Endothelial cell of umbilical vein (primary cell): ENCODE data around the gene AVPR2. TPM values are rescaled to one million over a fixed set of nuclear protein-coding genes. Genes with fewer than 3 reads are reported as not detected.

Experiments
- BruUV-seq: library from RNA; stranded (reverse); fragments of 400-500 nt; replicated peaks from 2 replicates; lab custom pipeline; 2021; lab: Mats Ljungman, UMichigan
- CTCF ChIA-PET: fragments of 300-600, 350-600 bp; sonication (Branson Sonifier 250); formaldehyde crosslinking; loops from one replicate; lab custom pipeline; 2021; ENCODE audit warnings: antibody characterized with exemption, inconsistent platforms; lab: Charles Lee
- POLR2A ChIA-PET: fragments of 300-600, 350-600 bp; sonication (Branson Sonifier 250); formaldehyde crosslinking; loops from one replicate; lab custom pipeline; 2021; ENCODE audit warnings: antibody characterized with exemption, inconsistent platforms; lab: Charles Lee
- DNase-seq: peaks from one replicate; pipeline ENCODE4 v3.0.0-alpha.2; 2011; ENCODE audit warnings: low read depth, low spot score
- FAIRE-seq: peaks from 2 replicates; lab custom pipeline; 2011; peaks lifted over from hg19 to GRCh38; lab: Jason Lieb, UNC
- H2AFZ ChIP-seq: 2 replicates; pipeline ENCODE4 v1.6.0; 2012; ENCODE audit warnings: low read depth, low read length, control low read depth, inconsistent platforms
- H3K27ac ChIP-seq: 2 replicates; pipeline ENCODE4 v1.5.1; 2011; ENCODE audit warnings: low read depth, mild to moderate bottlenecking, control low read depth, low read length, moderate library complexity; ENCODE audit not compliant: insufficient read depth
- H3K27me3 ChIP-seq, 2 experiments: 2 replicates each; pipeline versions ENCODE4 v1.6.0 to v1.6.1; 2011; ENCODE audit warnings: low read length in 2 of 2, mixed read lengths in 1 of 2; ENCODE audit not compliant: control insufficient read depth in 2 of 2, insufficient read depth in 2 of 2
- H3K36me3 ChIP-seq, 2 experiments: 2 replicates in 1 of 2; 3 replicates in 1 of 2; pipeline ENCODE4 v1.5.1; 2011; ENCODE audit warnings: low read length in 2 of 2, mild to moderate bottlenecking in 1 of 2, moderate library complexity in 1 of 2; ENCODE audit not compliant: control insufficient read depth in 2 of 2, insufficient read depth in 2 of 2; ENCODE audit errors: extremely low read depth in 1 of 2
- H3K4me1 ChIP-seq: 3 replicates; pipeline ENCODE4 v1.5.1; 2011; ENCODE audit warnings: mild to moderate bottlenecking, low read length; ENCODE audit not compliant: control insufficient read depth, insufficient read depth; ENCODE audit errors: extremely low read depth
- H3K4me2 ChIP-seq: 2 replicates; pipeline ENCODE4 v1.6.1; 2011; ENCODE audit warnings: low read length, control low read depth, mixed read lengths; ENCODE audit not compliant: insufficient read depth
- H3K4me3 ChIP-seq, 3 experiments: fragments of 200-600 bp in 1 of 3; sonication (generic), shearing (Covaris generic) in 1 of 3; replicated peaks in 1 of 3; 2 replicates each; pipeline ENCODE4 v1.5.1; 2011 to 2016; ENCODE audit warnings: control low read depth in 3 of 3, low read length in 3 of 3, mild to moderate bottlenecking in 2 of 3, inconsistent platforms in 1 of 3, low read depth in 1 of 3, moderate library complexity in 1 of 3; ENCODE audit not compliant: insufficient read depth in 1 of 3
- H3K79me2 ChIP-seq: 2 replicates; pipeline ENCODE4 v1.6.0; 2012; ENCODE audit warnings: low read length, inconsistent platforms; ENCODE audit not compliant: control insufficient read depth, insufficient read depth
- H3K9ac ChIP-seq: replicated peaks from 2 replicates; pipeline ENCODE3; 2011; ENCODE audit warnings: low read length, control low read depth; ENCODE audit not compliant: insufficient read depth; ENCODE audit errors: extremely low read depth
- H3K9me1 ChIP-seq: replicated peaks from 3 replicates; pipeline ENCODE4 v1.6.0; 2011; ENCODE audit warnings: mild to moderate bottlenecking, low read length; ENCODE audit not compliant: control insufficient read depth, insufficient read depth; ENCODE audit errors: extremely low read depth
- H3K9me3 ChIP-seq: replicated peaks from 2 replicates; pipeline ENCODE4 v1.5.1; 2012; ENCODE audit warnings: low read length, inconsistent platforms; ENCODE audit not compliant: control insufficient read depth, insufficient read depth
- H4K20me1 ChIP-seq: replicated peaks from 2 replicates; pipeline ENCODE3; 2011; ENCODE audit warnings: mild to moderate bottlenecking, low read length; ENCODE audit not compliant: control insufficient read depth, insufficient read depth; ENCODE audit errors: extremely low read depth
- CTCF ChIP-seq, 2 donors: IDR thresholded peaks; 1 replicate in 1 of 2; 2 replicates in 1 of 2; pipeline ENCODE4 v1.5.1; 2011; ENCODE audit warnings: low read length in 2 of 2, mild to moderate bottlenecking in 2 of 2, moderate library complexity in 2 of 2, control low read depth in 1 of 2, inconsistent platforms in 1 of 2, low read depth in 1 of 2; ENCODE audit not compliant: insufficient read depth in 1 of 2; ENCODE audit errors: extremely low read depth in 1 of 2
- GATA2 ChIP-seq: IDR thresholded peaks from 2 replicates; pipeline ENCODE4 v1.7.0; 2011; ENCODE audit warnings: low read depth, mild to moderate bottlenecking, moderate library complexity, mixed read lengths, low read length; ENCODE audit not compliant: insufficient read length, insufficient read depth
- POLR2AphosphoS5 ChIP-seq: IDR thresholded peaks from 2 replicates; pipeline ENCODE4 v1.6.1; 2012; ENCODE audit warnings: low read depth, mild to moderate bottlenecking, control low read depth, low read length, moderate library complexity; ENCODE audit not compliant: insufficient read depth
- dilution Hi-C: fragments of 300-500 bp; cut with MboI; formaldehyde crosslinking; loops from one replicate; pipeline ENCODE4 v1.15.0; 2019; ENCODE audit warnings: low sequenced_read_pairs; ENCODE audit not compliant: extremely low pct_ligation_motif_present
- intact Hi-C: fragments of 100-400 bp; cut with micrococcal nuclease; formaldehyde crosslinking; loops from one replicate; pipeline ENCODE4 v1.10.0; 2022
- polyA plus RNA-seq, 4 experiments: library from polyadenylated mRNA; depleted of rRNA in 3 of 4; stranded (reverse) in 3 of 4; unstranded in 1 of 4; fragments of >200 nt; gene quantifications; 2 replicates each; pipeline versions ENCODE4 v1.2.1 to v1.2.3, GENCODE V29; 2011 to 2012; ENCODE audit warnings: missing spikeins in 1 of 4
- total RNA-seq: library from RNA; stranded (reverse); gene quantifications from 2 replicates; pipeline ENCODE4 v1.2.3, GENCODE V29; 2021

The AVPR2 gene
- total and polyA plus RNA-seq, 2 donors (not counting 3 experiments of a cell fraction or from before 2014, with no cell fraction given), result not detected

GRCh38 chrX:153874085-153874365 lies 30.4 kb upstream of the AVPR2 start:
- no peak overlapping the region for H3K4me3 ChIP-seq
- H3K4me2 ChIP-seq, result no peak overlapping the region
- no peak overlapping the region for H3K27ac ChIP-seq

More at GRCh38 chrX:153874085-153874365, 30.4 kb upstream of the AVPR2 start:
- ChIA-PET POLR2A (no interaction called here), CTCF (no interaction called here)
- DNase-seq, result no peak
- H3K9ac ChIP-seq, result no peak overlapping the region
- H3K4me1 ChIP-seq, result no peaks in the 10 kb centered on the region
- no peaks in the 10 kb centered on the region for H3K9me1 ChIP-seq
- no peaks in the 10 kb centered on the region for H3K9me3 ChIP-seq
- dilution Hi-C loops, result no loop called here
- H3K27me3 ChIP-seq, result no peaks in the 10 kb centered on the region
- FAIRE-seq, result no peak
- no peaks in the 10 kb centered on the region for H4K20me1 ChIP-seq
- intact Hi-C loops, result loop anchor here (10.0 kb wide), 1 partner anchor 79 kb away; the partner anchor contains the start of genes IDH3G and SSR4
- no TSS peak for BruUV-seq
- H3K36me3 ChIP-seq, result no peaks in the 10 kb centered on the region
- no peaks in the 10 kb centered on the region for H3K79me2 ChIP-seq
- TF ChIP-seq GATA2, result no peak
- TF ChIP-seq POLR2AphosphoS5, result no peak
- no peak for TF ChIP-seq CTCF (IDR thresholded peaks at IDR 0.05; ENCODE audit: extremely low read depth in 1 of 2, insufficient read depth in 1 of 2, low read depth in 1 of 2, low read length in 2 of 2)
- H2AFZ ChIP-seq, result no peak overlapping the region
